ENCODE data around the gene ATP5PO.
"Not testable (repeated sequence)": the region's sequence is repeated elsewhere in the genome, so short reads cannot be mapped to it uniquely, and the experiment has no call there.

The ATP5PO gene

GRCh38 chr21:33865996-33866575, 49.5 kb downstream of the ATP5PO start:
- DNase-seq = no peak

DNA sequence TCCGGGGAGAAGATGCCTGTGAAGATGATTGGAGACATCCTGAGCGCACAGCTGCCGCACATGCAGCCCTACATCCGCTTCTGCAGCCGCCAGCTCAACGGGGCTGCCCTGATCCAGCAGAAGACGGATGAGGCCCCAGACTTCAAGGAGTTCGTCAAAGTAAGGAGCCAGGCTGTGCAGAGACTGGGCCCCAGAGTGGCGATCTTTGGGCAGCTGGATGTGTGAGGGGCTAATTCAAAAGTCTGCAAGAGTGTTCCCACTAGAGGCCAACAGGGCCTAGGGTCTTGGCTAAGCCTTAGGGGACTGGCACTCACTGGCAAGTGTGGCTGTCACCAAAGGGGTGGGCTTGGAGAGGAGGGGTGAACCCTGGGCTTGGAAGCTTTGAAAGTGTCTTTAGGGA, 50.4 kb downstream of the ATP5PO start:
- DNase-seq = no peak

DNA sequence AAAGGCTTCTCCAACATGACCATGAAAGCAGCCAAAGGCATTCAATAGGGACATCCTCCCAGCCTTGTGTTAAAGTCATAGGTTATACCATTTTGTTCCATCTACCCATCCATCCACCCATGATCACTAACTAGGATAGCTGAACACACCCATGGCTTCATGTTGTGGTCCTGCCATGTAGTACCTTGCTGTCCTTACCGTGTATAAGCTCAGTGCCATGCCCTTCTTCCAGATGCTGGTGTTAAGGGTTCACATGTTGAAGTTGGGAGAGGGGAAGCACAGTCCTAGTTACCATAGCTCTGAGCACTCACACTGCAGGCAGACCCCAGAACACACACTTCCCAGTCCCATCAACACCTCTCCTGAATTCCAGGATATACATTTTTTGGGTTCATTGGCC, 51.5 kb downstream of the ATP5PO start:
- DNase-seq = no peak

GRCh38 chr21:33863191-33863590, 52.4 kb downstream of the ATP5PO start:
- not testable (repeated sequence) for DNase-seq

DNA sequence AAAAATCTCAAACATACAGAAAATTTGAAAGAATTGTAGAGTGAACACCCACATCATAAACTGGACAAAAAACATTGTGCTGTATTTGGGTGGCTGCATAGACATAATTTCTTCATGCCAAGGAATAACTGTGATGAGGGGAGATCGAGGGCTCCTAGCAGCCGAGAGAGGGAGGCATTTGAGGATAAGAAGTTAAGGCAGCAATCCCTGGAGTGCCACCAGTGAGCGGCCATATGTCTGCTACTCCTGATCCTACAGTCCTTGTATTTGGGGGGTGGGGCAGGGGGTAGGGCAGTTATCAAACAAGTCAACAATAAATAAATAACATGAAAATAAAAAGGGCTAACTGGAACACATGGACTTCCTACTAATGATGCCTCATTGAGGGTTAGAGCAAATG, 54.5 kb downstream of the ATP5PO start:
- no peak for DNase-seq

DNA sequence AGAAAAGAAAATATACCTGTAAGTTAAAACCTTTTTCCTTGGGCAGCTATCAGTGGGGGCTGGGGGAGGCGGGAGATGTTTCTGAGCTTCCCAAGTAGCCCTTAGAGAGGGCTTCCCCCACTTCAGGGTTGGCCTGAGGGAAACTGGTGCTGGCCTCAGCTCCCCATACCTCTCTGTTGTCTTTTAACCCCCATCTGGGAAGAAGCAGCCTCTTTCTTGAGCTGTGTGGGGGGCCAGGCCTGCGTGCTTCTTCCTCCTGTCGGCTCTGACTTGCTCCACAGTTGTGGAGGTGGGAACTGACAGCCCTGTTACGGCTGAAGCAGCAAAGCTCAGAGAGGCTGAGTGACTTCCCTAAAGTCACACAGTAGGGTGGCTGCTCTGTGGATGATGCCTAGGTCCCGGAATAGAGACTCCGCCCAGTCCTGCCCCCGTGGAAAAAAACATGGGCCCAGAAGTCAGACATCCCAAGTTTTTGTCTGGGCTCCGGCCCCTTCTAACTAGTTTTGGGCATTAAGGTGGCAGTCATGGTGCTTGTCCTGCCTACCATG, 55.2 kb downstream of the ATP5PO start:
- DNase-seq = no peak

DNA sequence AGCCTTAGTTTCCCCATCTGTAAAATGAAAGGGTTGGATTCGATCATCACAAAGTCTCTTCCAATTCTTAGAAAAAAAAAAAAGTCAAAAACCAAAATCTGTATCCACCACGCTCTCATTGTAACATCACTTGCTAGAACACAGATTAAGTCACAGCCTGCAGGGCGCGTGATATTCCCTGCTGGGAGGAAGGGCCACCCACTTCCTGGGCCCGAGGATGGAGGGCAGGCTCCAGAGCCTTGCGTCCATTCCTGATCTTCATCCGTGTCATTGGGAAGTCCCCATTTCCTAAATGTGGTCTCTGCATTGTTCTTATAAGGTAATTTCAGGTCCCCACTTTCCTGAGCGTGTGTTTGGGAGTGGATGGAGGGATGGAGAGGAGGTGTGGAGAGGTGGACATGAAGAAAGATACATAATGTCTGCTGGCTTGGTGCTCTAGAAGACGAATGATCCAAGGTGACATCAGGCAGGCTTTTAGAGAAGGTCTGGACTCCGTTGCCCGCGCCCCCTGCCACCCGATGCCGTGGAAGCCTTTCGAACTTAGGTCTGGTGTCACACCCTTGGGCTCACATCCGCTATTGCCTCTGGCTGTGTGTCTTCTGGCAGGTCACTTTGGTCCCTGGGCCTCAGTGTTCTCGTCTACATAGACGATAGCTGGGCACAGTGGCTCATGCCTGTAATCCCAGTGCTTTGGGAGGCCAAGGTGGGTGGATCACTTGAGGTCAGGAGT, 56.1 kb downstream of the ATP5PO start:
- DNase-seq = no peak

DNA sequence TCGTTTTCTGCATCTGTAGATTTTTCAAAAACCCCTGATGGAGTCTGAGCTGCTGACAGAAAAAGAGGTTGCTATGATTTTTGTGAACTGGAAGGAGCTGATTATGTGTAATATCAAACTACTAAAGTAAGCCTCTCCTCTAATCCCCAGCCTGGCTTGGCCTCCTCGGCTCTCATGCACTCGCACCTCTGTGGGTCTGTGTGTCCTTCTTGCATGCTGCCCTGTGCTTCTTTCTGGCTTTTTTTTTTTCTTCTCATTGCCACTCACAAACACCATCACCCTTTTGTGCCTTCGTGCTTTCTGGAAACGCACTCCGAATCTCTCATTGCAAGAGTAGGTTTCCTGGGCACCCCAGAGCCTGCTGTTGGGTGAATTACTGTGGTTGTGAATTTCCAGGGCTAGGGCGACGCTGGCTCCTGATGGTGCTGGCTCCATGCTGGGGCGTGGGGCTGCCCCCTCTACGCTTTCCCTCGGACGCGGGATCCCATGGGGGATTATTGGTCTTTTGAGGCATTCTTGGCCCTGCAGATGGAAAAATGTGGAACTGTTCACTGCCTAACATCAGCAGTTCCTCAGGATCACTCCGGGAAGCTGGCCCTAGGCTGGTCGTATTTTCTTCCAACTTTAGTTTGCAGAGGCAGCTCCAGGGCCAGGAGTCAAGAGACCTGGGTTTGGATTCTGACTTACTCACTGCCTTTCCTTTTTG, 56.8 kb downstream of the ATP5PO start:
- no peak for DNase-seq

DNA sequence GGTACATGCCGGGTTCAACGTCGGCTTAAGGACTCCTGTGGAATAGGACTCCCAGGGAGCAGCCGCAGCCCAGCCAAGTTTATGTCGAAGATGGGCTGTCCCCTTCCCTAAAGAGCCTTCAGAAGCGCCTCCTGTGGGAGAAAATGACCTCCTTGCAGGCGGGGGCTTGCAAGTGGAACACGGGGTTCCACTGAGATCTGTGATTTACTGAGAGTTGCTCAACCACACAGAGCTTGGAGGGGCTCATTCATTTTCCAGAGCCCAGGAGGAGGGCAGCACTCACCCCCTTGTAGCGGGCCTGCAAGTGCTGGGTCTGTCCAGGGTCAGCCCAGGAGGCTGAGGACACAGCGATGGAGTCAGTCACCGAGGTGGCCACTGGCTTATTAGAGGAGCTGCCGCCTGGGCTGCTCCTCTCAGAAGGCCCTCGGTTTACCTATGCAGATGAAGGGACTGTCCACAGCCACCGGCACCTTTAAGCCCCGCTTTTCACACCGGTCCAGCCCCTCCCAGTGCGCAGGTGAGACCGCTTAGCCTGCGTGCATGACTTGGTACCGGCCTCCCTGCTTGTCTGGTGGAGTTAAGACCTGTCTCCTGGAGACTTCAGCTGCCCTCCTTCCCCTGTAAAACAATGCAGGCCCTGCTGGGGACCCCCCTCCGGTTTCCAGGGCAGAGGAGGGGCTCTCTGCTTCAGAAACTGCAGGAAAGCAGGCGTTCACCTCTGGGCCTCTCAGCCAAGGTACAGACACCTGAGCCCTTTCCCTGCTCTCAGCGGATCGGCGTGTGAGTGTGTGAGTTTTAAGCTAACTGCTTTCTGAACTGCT, 57.5 kb downstream of the ATP5PO start:
- no peak for DNase-seq

- no peak for DNase-seq
These were observed 58.6 kb downstream of the ATP5PO start for GRCh38 chr21:33856893-33857527.

DNA sequence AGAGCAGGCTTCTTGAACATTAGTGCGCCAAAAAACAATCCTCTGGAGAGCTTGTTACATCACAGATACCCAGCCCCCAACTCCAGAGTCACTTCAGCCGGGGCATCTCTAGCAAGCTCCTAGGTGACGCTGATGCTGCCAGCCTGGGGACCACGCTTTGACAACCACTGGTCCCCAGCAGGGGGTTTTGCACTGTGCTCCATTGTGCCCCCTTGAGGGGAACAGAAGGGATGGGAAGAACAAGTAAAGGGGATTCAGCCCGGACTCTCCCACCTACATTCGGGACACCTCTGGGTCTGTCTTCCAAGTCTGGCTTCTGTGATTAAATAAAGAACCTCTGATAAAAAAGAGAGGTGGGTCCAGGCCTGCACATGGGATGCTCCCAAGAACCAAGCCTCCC, 60.4 kb downstream of the ATP5PO start:
- DNase-seq = no peak

GRCh38 chr21:33854604-33855003, 61.0 kb downstream of the ATP5PO start:
- DNase-seq = no peak

Data from GDM1 (cell line).